ENCODE measurements around the gene ADGRV1. TPM values are rescaled to one million over a fixed set of nuclear protein-coding genes. Genes with fewer than 3 reads are reported as not detected.

The ADGRV1 gene
- total and polyA plus RNA-seq, 7 donors = 0.05 to 0.83 (median 0.11) TPM; not detected in 1

- TF ChIP-seq, protein P1, sequence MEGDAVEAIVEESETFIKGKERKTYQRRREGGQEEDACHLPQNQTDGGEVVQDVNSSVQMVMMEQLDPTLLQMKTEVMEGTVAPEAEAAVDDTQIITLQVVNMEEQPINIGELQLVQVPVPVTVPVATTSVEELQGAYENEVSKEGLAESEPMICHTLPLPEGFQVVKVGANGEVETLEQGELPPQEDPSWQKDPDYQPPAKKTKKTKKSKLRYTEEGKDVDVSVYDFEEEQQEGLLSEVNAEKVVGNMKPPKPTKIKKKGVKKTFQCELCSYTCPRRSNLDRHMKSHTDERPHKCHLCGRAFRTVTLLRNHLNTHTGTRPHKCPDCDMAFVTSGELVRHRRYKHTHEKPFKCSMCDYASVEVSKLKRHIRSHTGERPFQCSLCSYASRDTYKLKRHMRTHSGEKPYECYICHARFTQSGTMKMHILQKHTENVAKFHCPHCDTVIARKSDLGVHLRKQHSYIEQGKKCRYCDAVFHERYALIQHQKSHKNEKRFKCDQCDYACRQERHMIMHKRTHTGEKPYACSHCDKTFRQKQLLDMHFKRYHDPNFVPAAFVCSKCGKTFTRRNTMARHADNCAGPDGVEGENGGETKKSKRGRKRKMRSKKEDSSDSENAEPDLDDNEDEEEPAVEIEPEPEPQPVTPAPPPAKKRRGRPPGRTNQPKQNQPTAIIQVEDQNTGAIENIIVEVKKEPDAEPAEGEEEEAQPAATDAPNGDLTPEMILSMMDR (IDR thresholded peaks at IDR 0.05) = no peak
- Histone ChIP-seq H3K27ac (no peak overlapping the region), H3K27me3 (ENCODE audit: insufficient read depth in 3 of 3, low read length in 2 of 3) (peaks cover 2 to 34% (median 18%) of the 10 kb centered on the region in 3 donors), H3K4me3 (no peak overlapping the region), H3K4me1 (peaks cover 6% of the 10 kb centered on the region), H3K36me3 (ENCODE audit: insufficient read depth in 1 of 2, low read depth in 1 of 2) (no peaks in the 10 kb centered on the region), H3K9me3 (no peaks in the 10 kb centered on the region)
- ATAC-seq = no peak
- intact Hi-C loops (cut with DNase I) = no loop called here
- DNase-seq = no peak
- WGBS, 3 donors = 65 to 73% (median 69%) methylated on average over 4 of the region's 4 CpGs
Observed at GRCh38 chr5:90554358-90555006, 4.1 kb upstream of the ADGRV1 start.

GRCh38 chr5:90555666-90556065, 2.9 kb upstream of the ADGRV1 start:
- H3K9me3 ChIP-seq = no peaks in the 10 kb centered on the region
- no peaks in the 10 kb centered on the region for H3K36me3 ChIP-seq (ENCODE audit: insufficient read depth in 1 of 2, low read depth in 1 of 2)
- H3K4me1 ChIP-seq = peaks cover 6% of the 10 kb centered on the region
- H3K4me3 ChIP-seq = no peak overlapping the region
- ATAC-seq (no peak), DNase-seq (no peak)
- no peak overlapping the region for H3K27ac ChIP-seq
- H3K27me3 ChIP-seq (ENCODE audit: insufficient read depth in 3 of 3, low read length in 2 of 3) = peaks cover 2 to 46% (median 18%) of the 10 kb centered on the region in 3 donors
- intact Hi-C loops (cut with DNase I) = no loop called here
- TF ChIP-seq, protein P1 (IDR thresholded peaks at IDR 0.05) = no peak

DNA sequence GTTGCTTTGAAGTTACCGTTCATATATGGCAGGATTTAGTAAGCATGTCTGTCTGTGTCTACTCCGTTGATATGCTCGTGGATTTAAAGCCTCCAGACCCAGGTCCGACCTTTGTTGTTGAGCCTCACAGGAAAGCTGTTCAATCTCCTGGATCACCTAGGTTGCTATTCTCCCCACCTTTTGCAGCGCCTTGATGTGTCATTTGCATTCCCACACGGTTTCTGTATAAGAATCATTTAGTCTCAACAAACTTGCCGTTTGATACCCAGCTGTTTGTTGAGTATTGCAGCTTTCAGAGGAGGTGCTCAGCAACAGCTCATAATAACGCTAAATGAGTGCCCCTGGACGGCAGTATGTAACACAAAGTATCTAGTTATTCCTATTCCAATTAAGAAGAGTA, 1.2 kb upstream of the ADGRV1 start:
- Histone ChIP-seq H3K27ac (no peak overlapping the region), H3K9me3 (no peaks in the 10 kb centered on the region), H3K27me3 (ENCODE audit: insufficient read depth in 3 of 3, low read length in 2 of 3) (peaks cover 2 to 51% (median 18%) of the 10 kb centered on the region in 3 donors), H3K36me3 (ENCODE audit: insufficient read depth in 1 of 2, low read depth in 1 of 2) (no peaks in the 10 kb centered on the region), H3K4me1 (peaks cover 6% of the 10 kb centered on the region), H3K4me3 (no peak overlapping the region)
- DNase-seq = no peak
- intact Hi-C loops (cut with DNase I) = no loop called here
- WGBS, 3 donors = 4 to 15% (median 13%) methylated on average over 9 of the region's 9 CpGs
- TF ChIP-seq, protein P1 (IDR thresholded peaks at IDR 0.05) = no peak
- ATAC-seq = no peak

- H3K9me3 ChIP-seq = no peaks in the 10 kb centered on the region
- H3K4me1 ChIP-seq = peaks cover 6% of the 10 kb centered on the region
- 9 to 14% (median 10%) methylated on average over 3 of the region's 3 CpGs for WGBS, 3 donors
- ATAC-seq (no peak), DNase-seq (no peak)
- H3K27ac ChIP-seq = no peak overlapping the region
- TF ChIP-seq, protein P1 (IDR thresholded peaks at IDR 0.05) = no peak
- intact Hi-C loops (cut with DNase I) = no loop called here
- peak overlapping the region; percentile 57 for H3K4me3 ChIP-seq
- H3K36me3 ChIP-seq (ENCODE audit: insufficient read depth in 1 of 2, low read depth in 1 of 2) = no peaks in the 10 kb centered on the region
- H3K27me3 ChIP-seq (ENCODE audit: insufficient read depth in 3 of 3, low read length in 2 of 3) = peaks cover 2 to 51% (median 18%) of the 10 kb centered on the region in 3 donors
Observed at GRCh38 chr5:90557871-90558270, 726 bp upstream of the ADGRV1 start.

GRCh38 chr5:90560771-90561170, 2.2 kb downstream of the ADGRV1 start:
- no peak for DNase-seq
- H3K27ac ChIP-seq = no peak overlapping the region
- TF ChIP-seq, protein P1 (IDR thresholded peaks at IDR 0.05) = no peak
- no peak overlapping the region for H3K4me3 ChIP-seq
- H3K27me3 ChIP-seq (ENCODE audit: insufficient read depth in 3 of 3, low read length in 2 of 3) = peaks cover 3 to 51% (median 18%) of the 10 kb centered on the region in 3 donors
- 56 to 66% (median 61%) methylated on average over 2 of the region's 2 CpGs for WGBS, 3 donors
- no peaks in the 10 kb centered on the region for H3K9me3 ChIP-seq
- intact Hi-C loops (cut with DNase I) = no loop called here
- peaks cover 6% of the 10 kb centered on the region for H3K4me1 ChIP-seq
- no peak for ATAC-seq
- H3K36me3 ChIP-seq (ENCODE audit: insufficient read depth in 1 of 2, low read depth in 1 of 2) = no peaks in the 10 kb centered on the region
